ENCODE results near the gene DYNLL2. TPM values are rescaled to one million over a fixed set of nuclear protein-coding genes. Genes with fewer than 3 reads are reported as not detected.

Gene DYNLL2
- 6.9 and 8.2 TPM in 2 replicates for total RNA-seq

GRCh38 chr17:58082870-58083490, at the start of gene DYNLL2:
TSS of gene DYNLL2 (plus strand) at chr17:58083419. CDS start at chr17:58087091, 3,672 bp downstream.

Other genes with a start within 250 kb of the DYNLL2 start
- 22.5 and 23.5 TPM in 2 replicates for gene MRPS23, start 233.4 kb upstream of the DYNLL2 start, total RNA-seq
- gene CUEDC1, start 128.0 kb upstream of the DYNLL2 start, total RNA-seq, result 12.5 and 17.6 TPM in 2 replicates
- gene VEZF1, start 95.2 kb upstream of the DYNLL2 start, total RNA-seq, result 52.0 and 60.4 TPM in 2 replicates
- 267 and 354 TPM in 2 replicates for gene SRSF1, start 76.2 kb upstream of the DYNLL2 start, total RNA-seq
- gene OR4D1, start 65.0 kb downstream of the DYNLL2 start, total RNA-seq, result not detected in 2 replicates
- not detected in 2 replicates for gene OR4D2, start 83.6 kb downstream of the DYNLL2 start, total RNA-seq
- not detected in 2 replicates for gene EPX, start 109.3 kb downstream of the DYNLL2 start, total RNA-seq
- gene MKS1, start 135.8 kb downstream of the DYNLL2 start, total RNA-seq, result 12.1 and 12.7 TPM in 2 replicates
- gene LPO, start 155.2 kb downstream of the DYNLL2 start, total RNA-seq, result not detected in 2 replicates
- 0.10 TPM in 1 of 2 replicates, not detected in the other for gene MPO, start 197.5 kb downstream of the DYNLL2 start, total RNA-seq
- gene TSPOAP1, start 245.4 kb downstream of the DYNLL2 start, total RNA-seq, result not detected in 2 replicates